Measurements from ENCODE around the gene DUSP3. TPM values are rescaled to one million over a fixed set of nuclear protein-coding genes. Genes with fewer than 3 reads are reported as not detected.

DUSP3 gene
- total RNA-seq, 1 experiment from 2014 or later, result 16.9 TPM

DNA sequence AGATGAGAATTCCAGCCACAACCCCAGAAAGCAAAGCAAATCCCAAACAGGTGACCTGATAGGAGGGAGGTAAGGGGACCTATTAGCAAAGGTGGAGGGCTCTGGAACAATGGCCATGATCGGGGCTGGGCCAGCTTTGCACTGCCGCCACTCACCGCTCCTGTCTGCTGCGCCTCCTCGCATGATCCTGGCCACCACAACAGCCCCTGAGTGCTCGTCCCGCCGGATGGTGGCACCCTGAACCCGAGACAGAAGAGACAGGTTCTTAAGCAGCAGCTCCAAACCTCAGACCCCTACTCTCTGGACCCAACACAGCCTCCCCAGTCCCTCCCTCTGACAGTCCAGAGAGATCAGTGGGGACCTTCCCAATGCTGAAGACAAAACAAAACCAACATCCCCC lies 48.8 kb upstream of the DUSP3 start:
- H2BK5ac ChIP-seq (ENCODE audit: insufficient read length, low read length), result no peak overlapping the region
- no peak overlapping the region for H3K18ac ChIP-seq (ENCODE audit: insufficient read length, low read depth, low read length)
- H4K8ac ChIP-seq (replicated peaks; ENCODE audit: insufficient read length, low read depth, low read length), result no peak overlapping the region
- peaks cover 14% of the 10 kb centered on the region for H3K27me3 Mint-ChIP-seq (ENCODE audit: low read depth)
- H3K4me1 ChIP-seq (ENCODE audit: insufficient read depth, low read length), result no peaks in the 10 kb centered on the region
- DNase-seq, result no peak
- no peaks in the 10 kb centered on the region for H3K79me1 ChIP-seq (ENCODE audit: insufficient read depth, low read depth, low read length, poor library complexity, severe bottlenecking)
- no peak overlapping the region for H4K91ac ChIP-seq (ENCODE audit: insufficient read length, low read depth, low read length)
- H3K23ac ChIP-seq (ENCODE audit: insufficient read length, low read depth, low read length), result no peak overlapping the region
- TF ChIP-seq, protein P1, sequence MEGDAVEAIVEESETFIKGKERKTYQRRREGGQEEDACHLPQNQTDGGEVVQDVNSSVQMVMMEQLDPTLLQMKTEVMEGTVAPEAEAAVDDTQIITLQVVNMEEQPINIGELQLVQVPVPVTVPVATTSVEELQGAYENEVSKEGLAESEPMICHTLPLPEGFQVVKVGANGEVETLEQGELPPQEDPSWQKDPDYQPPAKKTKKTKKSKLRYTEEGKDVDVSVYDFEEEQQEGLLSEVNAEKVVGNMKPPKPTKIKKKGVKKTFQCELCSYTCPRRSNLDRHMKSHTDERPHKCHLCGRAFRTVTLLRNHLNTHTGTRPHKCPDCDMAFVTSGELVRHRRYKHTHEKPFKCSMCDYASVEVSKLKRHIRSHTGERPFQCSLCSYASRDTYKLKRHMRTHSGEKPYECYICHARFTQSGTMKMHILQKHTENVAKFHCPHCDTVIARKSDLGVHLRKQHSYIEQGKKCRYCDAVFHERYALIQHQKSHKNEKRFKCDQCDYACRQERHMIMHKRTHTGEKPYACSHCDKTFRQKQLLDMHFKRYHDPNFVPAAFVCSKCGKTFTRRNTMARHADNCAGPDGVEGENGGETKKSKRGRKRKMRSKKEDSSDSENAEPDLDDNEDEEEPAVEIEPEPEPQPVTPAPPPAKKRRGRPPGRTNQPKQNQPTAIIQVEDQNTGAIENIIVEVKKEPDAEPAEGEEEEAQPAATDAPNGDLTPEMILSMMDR (conservative IDR thresholded peaks at IDR 0.05), result no peak
- no peak overlapping the region for H2BK120ac ChIP-seq (ENCODE audit: low read depth, low read length, poor library complexity, severe bottlenecking)
- H3K27ac ChIP-seq (ENCODE audit: insufficient read length, low read depth, low read length), result no peak overlapping the region
- no peak overlapping the region for H4K5ac ChIP-seq (ENCODE audit: insufficient read length, low read depth, low read length)
- H3K4me3 Mint-ChIP-seq, result no peak overlapping the region; a peak in 1 of 5 replicates
- H3K79me2 ChIP-seq (ENCODE audit: insufficient read depth, low read length), result no peaks in the 10 kb centered on the region
- no peak overlapping the region for H2AK5ac ChIP-seq (ENCODE audit: insufficient read length, low read length)
- H3T11ph ChIP-seq (ENCODE audit: low read length), result no peak overlapping the region
- no peaks in the 10 kb centered on the region; the same call in 1 of the 2 replicates for H3K27me3 ChIP-seq (ENCODE audit: insufficient read depth, low read length)
- H3K23me2 ChIP-seq (ENCODE audit: insufficient read length, low read depth, low read length, poor library complexity, severe bottlenecking), result no peaks in the 10 kb centered on the region
- WGBS (ENCODE audit: extremely low coverage, insufficient read length, low lambda C conversion rate), result no CpG with 5 or more reads among the region's 9 CpGs
- peaks cover 2 to 19% (median 7%) of the 10 kb centered on the region in 3 experiments; a peak in 6 of 7 replicates for H3K36me3 Mint-ChIP-seq (ENCODE audit: insufficient read depth in 1 of 3, low read depth in 3 of 3)
- no peak overlapping the region for H2BK20ac ChIP-seq (ENCODE audit: low read depth, low read length, poor library complexity, severe bottlenecking)
- no peak overlapping the region for H3K4ac ChIP-seq (ENCODE audit: low read depth, low read length)
- peaks cover 10 to 16% of the 10 kb centered on the region in 2 experiments for H3K4me1 Mint-ChIP-seq
- H2AFZ ChIP-seq (ENCODE audit: low read length), result no peak overlapping the region
- H3K9me3 Mint-ChIP-seq, result no peaks in the 10 kb centered on the region
- H3K27ac Mint-ChIP-seq, result no peak overlapping the region
- H2BK15ac ChIP-seq (ENCODE audit: low read depth, low read length), result no peak overlapping the region
- H3K14ac ChIP-seq (ENCODE audit: insufficient read depth, low read length), result no peak overlapping the region
- no peak overlapping the region for H3K4me2 ChIP-seq (ENCODE audit: insufficient read depth, insufficient read length, low read length)
- H2BK12ac ChIP-seq (ENCODE audit: insufficient read length, low read depth, low read length), result no peak overlapping the region
- no peaks in the 10 kb centered on the region for H4K20me1 ChIP-seq (ENCODE audit: control insufficient read depth, insufficient read depth, insufficient read length)
- H3K9me3 ChIP-seq (ENCODE audit: control insufficient read depth, low read depth, low read length), result no peaks in the 10 kb centered on the region
- H3K9ac ChIP-seq (ENCODE audit: extremely low read depth, insufficient read length, low read length), result no peak overlapping the region
- H3K56ac ChIP-seq (ENCODE audit: insufficient read length, low read depth, low read length), result no peak overlapping the region
